GM21447 (cell line): Measurements from ENCODE around the gene CPT1A.
A peak's percentile ranks its signal among the peaks of the same experiment; 100 is the strongest.

ENCODE experiments used
- ATAC-seq: cut with Tn5 transposase; IDR thresholded peaks from one replicate; pipeline ENCODE4 v1.9.1; 2021; ENCODE audit not compliant: unreplicated experiment

The CPT1A gene

GRCh38 chr11:68832476-68833181 is 9.1 kb downstream of the CPT1A start:
- no peak for ATAC-seq

DNA sequence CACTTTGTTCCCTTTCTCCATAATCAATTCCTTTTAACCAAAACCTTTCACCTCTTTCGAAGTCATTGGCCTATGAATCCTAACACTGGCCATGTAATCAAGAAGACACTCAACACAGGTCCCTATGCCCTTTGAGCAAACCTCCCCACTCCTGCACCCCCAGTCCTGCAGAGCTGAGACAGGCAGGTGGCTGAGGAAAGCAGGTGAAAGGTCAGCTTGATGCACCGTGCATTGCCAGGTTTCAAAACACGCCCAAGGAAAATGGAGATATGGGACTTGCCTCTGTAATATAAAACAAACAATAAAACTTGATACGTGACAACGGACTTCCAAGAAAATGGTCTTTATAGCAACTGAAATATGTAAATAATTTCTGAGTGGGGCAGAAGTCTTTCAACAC is 10.6 kb downstream of the CPT1A start:
- no peak for ATAC-seq

GRCh38 chr11:68829581-68829980 is 12.1 kb downstream of the CPT1A start:
- ATAC-seq = no peak

- no peak for ATAC-seq
Observed at GRCh38 chr11:68828957-68829356, 12.8 kb downstream of the CPT1A start.

- no peak for ATAC-seq
Observed at GRCh38 chr11:68828155-68828931, 13.4 kb downstream of the CPT1A start.

GRCh38 chr11:68827733-68828132 is 14.0 kb downstream of the CPT1A start:
- ATAC-seq = no peak

DNA sequence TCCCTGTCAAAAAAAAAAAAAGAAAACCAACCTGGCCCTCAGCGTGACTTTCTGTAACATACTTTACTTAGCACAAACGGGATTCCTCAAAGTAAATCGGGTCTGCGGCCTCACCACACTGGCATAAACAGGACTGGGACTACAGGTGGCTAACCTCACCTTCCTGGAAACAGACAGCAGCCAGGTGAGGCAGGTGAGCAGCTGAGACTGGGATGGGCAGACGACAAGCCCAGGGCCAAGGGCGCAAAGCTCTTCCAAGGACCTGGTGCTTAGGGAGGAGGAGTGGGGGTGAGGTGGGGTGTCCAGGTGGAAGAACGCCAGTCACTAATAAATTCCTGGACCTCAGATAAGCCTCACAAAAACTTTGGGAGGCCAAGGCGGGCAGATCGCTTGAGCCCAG is 15.0 kb downstream of the CPT1A start:
- ATAC-seq = no peak

- ATAC-seq = peak; percentile 49
Observed at GRCh38 chr11:68825571-68825970, 16.1 kb downstream of the CPT1A start.

DNA sequence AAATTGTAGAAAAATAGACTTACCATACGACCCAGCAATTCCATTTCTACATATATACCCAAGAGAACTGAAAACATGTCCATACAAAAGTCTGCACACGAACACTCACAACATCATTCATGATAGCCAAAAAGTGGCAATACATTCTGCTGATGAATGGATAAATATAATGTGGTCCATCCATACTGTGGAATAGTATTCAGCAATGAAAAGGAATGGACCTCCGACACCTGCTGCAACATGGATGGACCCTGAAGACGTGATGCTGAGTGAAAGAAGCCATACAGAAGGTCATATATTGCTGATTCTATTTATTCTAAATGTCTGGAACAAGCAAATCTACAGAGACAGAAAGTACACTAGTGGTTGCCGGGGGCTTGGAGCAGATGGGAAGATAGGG is 19.2 kb downstream of the CPT1A start:
- ATAC-seq = no peak

DNA sequence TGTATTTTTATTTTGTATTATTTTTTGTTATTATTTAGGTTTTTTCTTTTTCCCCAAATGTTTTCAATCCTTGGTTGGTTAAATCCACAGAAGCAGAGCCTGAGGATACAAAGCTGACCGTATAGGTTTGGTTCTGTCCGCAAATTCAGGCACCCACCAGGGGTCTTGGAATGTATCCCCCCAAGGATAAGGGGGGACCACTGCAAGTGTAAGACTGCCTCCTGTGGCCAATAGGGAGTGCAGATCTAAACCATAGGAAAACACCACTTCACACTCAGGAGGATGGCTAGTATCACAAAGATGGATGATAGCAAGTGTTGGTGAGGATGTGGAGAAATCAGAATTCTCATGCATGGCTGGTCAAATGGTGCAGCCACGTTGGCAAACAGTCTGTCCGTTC is 20.0 kb downstream of the CPT1A start:
- no peak for ATAC-seq

GRCh38 chr11:68819362-68819761 is 22.4 kb downstream of the CPT1A start:
- no peak for ATAC-seq

GRCh38 chr11:68818181-68818580 is 23.5 kb downstream of the CPT1A start:
- no peak for ATAC-seq

- no peak for ATAC-seq
Observed at GRCh38 chr11:68817554-68817953, 24.2 kb downstream of the CPT1A start.

DNA sequence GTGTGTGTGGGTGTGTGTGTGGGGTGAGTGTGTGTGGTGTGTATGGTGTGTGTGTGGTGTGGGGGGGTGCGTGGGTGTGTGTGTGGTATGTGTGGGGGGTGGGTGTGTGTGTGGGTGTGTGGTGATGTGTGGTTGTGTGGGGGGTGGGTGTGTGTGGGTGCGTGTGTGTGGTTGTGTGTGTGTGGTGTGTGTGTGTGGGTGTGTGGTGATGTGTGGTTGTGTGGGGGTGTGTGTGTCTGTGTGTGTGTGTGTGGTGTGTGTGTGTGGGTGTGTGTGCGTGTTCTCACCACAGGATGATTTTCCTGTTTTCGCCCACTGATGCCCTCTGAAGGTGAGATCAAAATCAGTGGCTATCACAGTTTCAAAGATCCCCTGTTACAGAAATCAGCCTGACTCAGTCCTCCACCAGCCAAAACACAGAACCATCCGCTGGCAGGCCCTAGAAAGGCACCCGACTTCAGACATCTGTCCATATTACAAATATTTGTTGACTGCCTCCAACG is 24.7 kb downstream of the CPT1A start:
- ATAC-seq = no peak

- ATAC-seq = no peak
Observed at GRCh38 chr11:68816251-68816776, 25.4 kb downstream of the CPT1A start.

DNA sequence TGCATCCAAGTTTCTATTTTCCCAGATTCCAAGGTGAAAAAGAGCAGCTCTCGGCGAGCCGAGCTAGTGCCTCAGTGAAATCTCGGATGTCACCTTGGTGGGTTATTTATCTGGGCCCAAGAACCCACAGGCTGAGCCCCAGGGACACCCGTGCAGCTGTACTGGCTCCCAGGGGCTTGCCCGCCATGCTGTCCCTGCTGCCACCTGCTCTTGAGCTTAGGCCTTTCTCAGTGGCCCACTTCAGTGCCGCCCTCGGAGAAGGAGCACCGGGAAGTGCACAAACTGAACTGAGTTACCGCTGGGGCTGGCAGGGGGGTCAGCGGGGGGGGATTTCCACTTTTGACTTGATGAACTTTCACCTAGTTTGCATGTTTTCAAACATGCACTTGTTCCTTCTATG is 27.9 kb downstream of the CPT1A start:
- no peak for ATAC-seq

DNA sequence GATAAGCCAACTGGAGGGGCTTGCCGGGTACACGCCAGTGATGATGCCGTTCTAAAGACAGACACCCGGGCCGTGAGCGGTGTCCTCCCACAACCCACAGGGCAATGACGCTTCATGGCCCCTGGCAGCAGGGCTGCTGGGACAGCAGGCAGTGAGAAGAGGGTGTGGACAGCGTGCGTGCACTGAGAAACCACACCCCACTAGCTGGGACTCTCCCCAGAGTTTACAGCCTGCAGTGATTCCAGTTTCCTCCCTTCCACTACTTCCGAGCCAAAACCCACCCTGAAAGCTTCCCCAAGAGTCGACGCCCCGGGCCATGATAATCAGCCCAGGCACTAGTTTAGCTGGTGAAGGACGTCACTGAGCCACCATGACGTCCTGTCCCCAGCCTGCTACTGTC is 29.2 kb downstream of the CPT1A start:
- ATAC-seq = no peak

- no peak for ATAC-seq
Observed at GRCh38 chr11:68810164-68810563, 31.6 kb downstream of the CPT1A start.

GRCh38 chr11:68809506-68809905 is 32.2 kb downstream of the CPT1A start:
- ATAC-seq = no peak

DNA sequence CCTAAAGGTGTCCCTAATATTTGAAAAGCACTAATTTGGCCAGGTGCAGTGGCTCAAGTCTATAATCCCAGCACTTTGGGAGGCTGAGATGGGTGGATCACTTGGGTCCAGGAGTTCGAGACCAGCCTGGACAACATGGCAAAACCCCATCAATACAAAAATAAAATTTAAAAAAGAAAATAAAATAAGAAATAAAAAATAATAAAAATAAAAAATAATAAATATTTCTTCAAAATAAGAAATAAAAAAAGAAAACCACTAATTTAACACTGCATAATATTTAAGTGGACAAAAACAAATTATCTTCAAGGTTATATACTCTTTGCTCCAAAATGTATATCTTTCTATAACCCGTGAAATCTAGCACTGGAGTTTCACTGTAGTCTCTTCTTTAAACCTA is 32.9 kb downstream of the CPT1A start:
- ATAC-seq = no peak

- ATAC-seq = no peak
Observed at GRCh38 chr11:68806931-68807844, 34.5 kb downstream of the CPT1A start.
